C1 segment of cervical spinal cord (tissue), 14 donors: ENCODE data around the gene TMEM144.

Source experiments
- DNase-seq, 14 donors: peaks; one replicate each; lab custom pipeline; 2025; lab: John Stamatoyannopoulos, UW

The TMEM144 gene

DNA sequence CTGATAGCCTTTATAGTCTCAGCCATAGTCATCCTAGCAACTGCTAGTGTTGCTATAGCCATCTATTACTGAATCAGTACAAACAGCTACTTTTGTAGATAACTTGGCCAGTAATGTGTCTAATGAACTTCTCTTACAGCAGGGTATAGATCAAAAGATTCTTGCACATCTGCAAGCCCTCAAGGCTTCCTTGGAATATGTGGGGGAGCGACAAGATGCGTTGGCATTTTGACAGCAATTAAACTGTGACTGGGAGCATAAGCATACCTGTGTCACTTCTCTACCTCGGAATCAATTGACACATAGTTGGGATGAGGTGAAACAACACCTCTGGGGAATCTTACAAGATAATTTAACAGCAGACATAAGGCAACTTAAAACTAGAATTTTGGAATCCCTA, 87.6 kb downstream of the TMEM144 start:
- no peak for DNase-seq

DNA sequence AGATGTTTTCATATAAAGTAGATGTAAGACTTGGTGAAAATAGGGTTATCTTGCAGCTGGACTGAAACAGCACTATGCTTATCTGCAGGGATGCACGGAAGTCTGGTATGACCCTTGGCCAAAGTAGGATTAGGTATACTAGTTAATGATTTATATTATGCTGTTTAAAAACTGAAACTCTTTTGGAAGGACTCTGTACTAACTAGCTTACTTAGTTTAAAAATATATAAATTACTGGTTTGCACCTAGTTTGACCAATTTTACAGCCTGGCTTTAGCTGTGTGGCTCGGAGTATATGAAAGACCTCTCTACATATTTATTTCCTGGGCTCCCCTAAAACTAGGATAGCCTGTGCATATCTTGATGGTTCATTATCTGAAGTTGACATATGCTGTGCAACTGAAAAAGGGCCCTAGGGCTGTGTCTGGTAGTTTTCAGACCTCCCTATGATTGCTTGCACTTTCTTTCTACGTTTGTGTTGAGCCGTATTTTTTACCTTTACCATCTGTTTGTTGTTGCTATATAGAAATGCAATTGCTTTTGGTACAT, 89.2 kb downstream of the TMEM144 start:
- no peak for DNase-seq

DNA sequence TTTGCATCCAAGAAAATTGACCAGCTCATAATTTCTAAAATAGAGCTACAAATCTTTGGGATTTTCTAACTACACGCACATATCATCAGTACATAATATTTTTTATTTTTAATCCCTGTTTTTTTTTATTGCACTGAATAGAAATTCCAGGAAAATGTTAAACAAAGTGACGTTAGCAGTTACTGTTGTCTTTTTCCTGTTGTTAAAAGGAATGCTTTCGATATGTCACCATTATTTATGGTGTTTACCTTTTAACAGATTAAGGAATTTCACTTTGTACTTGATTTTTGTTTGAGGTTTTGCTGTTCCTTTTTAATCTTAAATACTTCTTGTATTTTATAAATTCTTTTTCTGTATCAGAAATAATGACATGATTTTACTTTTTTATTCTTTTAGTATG, 89.7 kb downstream of the TMEM144 start:
- DNase-seq, result no peak

DNA sequence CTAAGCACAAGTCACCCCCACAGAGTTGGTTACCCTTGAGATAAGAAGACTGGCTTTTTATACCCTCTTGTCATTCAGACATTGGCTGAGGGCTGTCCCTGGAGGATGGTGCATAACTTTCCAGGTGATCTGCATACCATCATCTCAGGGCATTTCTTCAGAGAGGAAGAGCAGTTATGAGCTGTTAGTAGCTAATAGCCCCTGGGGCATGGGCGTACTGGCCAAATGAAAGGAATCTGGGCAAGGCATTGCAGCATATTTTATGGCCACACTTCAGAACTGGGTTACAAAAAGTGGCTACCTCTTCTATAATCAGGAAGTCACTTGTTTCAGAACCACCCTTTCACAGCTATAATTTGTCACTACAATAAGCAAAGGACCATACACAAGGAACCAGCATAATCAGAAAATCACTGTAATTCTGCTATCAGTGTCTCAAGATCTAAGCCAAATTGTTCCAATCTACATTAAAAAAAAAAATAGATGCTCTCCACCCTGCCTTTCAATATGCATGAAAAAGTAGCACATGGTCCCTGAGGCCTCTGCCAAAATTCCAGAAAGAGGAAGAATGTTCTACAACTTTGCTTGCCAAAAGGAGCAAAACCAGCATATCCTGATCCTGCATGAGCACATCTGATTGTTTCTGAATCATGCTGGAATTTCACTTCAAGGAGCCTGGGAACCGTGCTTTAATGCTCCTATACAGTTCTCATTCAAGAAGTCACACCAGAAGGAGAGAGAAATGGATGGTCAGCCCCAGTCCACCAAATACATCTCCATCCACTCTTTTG, 92.0 kb downstream of the TMEM144 start:
- DNase-seq, result no peak

DNA sequence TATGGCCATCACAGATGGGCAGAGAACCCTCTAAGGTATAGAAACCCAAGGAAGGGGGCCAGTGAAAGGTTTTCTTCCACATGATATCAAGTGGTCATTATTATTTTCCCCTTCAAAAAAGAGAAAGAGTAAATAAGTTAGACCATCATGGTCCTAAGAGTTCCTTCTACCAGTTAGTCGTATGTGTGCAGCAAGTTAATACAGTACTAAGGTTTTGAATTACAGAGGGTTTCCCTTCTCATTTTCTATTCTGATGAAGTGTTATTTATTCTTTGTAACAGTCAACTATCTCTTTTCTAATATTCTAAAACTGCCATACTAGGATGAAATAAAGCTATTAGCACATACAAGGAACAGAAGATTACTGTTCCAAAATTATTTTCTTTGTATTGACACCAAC, 94.4 kb downstream of the TMEM144 start:
- DNase-seq, result no peak
